Glutamatergic neuron (in vitro differentiated cells): ENCODE measurements around the gene EID3. TPM values are rescaled to one million over a fixed set of nuclear protein-coding genes. Genes with fewer than 3 reads are reported as not detected.

Source experiments
- DNase-seq: peaks from one replicate; pipeline ENCODE4 v3.0.0; 2022
- H3K27ac Mint-ChIP-seq: one replicate; pipeline ENCODE4 v1.8.0; 2020; ENCODE audit warnings: mild to moderate bottlenecking, mixed read lengths, inconsistent platforms; ENCODE audit not compliant: unreplicated experiment
- H3K27me3 Mint-ChIP-seq: one replicate; pipeline ENCODE4 v1.8.0; 2020; ENCODE audit warnings: mild to moderate bottlenecking, moderate library complexity, mixed read lengths, inconsistent platforms; ENCODE audit not compliant: unreplicated experiment
- H3K36me3 Mint-ChIP-seq: one replicate; pipeline ENCODE4 v1.8.0; 2020; ENCODE audit warnings: mild to moderate bottlenecking, mixed read lengths, inconsistent platforms; ENCODE audit not compliant: unreplicated experiment
- H3K4me1 Mint-ChIP-seq: one replicate; pipeline ENCODE4 v1.8.0; 2020; ENCODE audit warnings: mild to moderate bottlenecking, low read depth, mixed read lengths, inconsistent platforms; ENCODE audit not compliant: unreplicated experiment
- H3K4me3 Mint-ChIP-seq: one replicate; pipeline ENCODE4 v1.8.0; 2020; ENCODE audit warnings: mild to moderate bottlenecking, mixed read lengths, inconsistent platforms; ENCODE audit not compliant: unreplicated experiment
- H3K9me3 Mint-ChIP-seq: one replicate; pipeline ENCODE4 v1.8.0; 2020; ENCODE audit warnings: mild to moderate bottlenecking, moderate library complexity, mixed read lengths, inconsistent platforms; ENCODE audit not compliant: unreplicated experiment
- total RNA-seq: library from RNA; stranded (reverse); fragmentation: NEBNext Ultra II Directional; extraction: Animal tissue kit (Norgen Biotek cat#: 25700); gene quantifications from one replicate; pipeline ENCODE4 v1.2.1, GENCODE V29; 2021; ENCODE audit not compliant: unreplicated experiment
- TF ChIP-seq, protein P1 (sequence below): fragments of 200-600 bp; sonication (generic); IDR thresholded peaks from one replicate; pipeline ENCODE4 v1.5.0; 2021; ENCODE audit not compliant: partially characterized antibody, unreplicated experiment

Gene EID3
- total RNA-seq, 1 donor from 2014 or later, result 3.7 TPM

- no peaks in the 10 kb centered on the region for H3K9me3 Mint-ChIP-seq
- H3K4me1 Mint-ChIP-seq, result peaks cover 8% of the 10 kb centered on the region
- no peaks in the 10 kb centered on the region for H3K36me3 Mint-ChIP-seq
- H3K27me3 Mint-ChIP-seq, result no peaks in the 10 kb centered on the region
- TF ChIP-seq, protein P1, sequence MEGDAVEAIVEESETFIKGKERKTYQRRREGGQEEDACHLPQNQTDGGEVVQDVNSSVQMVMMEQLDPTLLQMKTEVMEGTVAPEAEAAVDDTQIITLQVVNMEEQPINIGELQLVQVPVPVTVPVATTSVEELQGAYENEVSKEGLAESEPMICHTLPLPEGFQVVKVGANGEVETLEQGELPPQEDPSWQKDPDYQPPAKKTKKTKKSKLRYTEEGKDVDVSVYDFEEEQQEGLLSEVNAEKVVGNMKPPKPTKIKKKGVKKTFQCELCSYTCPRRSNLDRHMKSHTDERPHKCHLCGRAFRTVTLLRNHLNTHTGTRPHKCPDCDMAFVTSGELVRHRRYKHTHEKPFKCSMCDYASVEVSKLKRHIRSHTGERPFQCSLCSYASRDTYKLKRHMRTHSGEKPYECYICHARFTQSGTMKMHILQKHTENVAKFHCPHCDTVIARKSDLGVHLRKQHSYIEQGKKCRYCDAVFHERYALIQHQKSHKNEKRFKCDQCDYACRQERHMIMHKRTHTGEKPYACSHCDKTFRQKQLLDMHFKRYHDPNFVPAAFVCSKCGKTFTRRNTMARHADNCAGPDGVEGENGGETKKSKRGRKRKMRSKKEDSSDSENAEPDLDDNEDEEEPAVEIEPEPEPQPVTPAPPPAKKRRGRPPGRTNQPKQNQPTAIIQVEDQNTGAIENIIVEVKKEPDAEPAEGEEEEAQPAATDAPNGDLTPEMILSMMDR, result no peak
- no peak for DNase-seq
- H3K27ac Mint-ChIP-seq, result no peak overlapping the region
- no peak overlapping the region for H3K4me3 Mint-ChIP-seq
Observed at GRCh38 chr12:104306376-104306775, 2.8 kb downstream of the EID3 start.

GRCh38 chr12:104306943-104307654 lies 3.6 kb downstream of the EID3 start:
- TF ChIP-seq, protein P1, result no peak
- Mint-ChIP-seq H3K4me1 (peaks cover 8% of the 10 kb centered on the region), H3K27me3 (no peaks in the 10 kb centered on the region), H3K9me3 (no peaks in the 10 kb centered on the region), H3K4me3 (no peak overlapping the region), H3K36me3 (no peaks in the 10 kb centered on the region), H3K27ac (no peak overlapping the region)
- no peak for DNase-seq

DNA sequence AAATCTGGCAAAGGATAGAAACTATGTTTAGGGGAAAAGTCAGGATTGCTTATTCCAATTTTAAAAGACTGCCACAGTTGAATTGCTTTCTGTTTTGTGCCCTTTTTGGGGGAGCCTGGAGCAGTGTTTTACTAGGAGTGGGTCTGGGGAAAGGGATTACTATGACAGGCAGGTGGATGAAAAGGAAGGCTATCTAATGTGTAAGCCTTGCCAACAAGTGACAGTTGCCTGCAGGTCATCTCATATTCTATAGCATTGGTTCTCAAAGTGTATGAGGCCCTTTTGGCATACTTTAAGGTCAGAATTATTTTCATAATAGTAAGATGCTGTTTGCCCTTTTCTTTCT lies 4.1 kb downstream of the EID3 start:
- TF ChIP-seq, protein P1, result no peak
- no peak for DNase-seq
- H3K4me1 Mint-ChIP-seq, result peaks cover 8% of the 10 kb centered on the region
- H3K9me3 Mint-ChIP-seq, result no peaks in the 10 kb centered on the region
- no peak overlapping the region for H3K4me3 Mint-ChIP-seq
- H3K27me3 Mint-ChIP-seq, result no peaks in the 10 kb centered on the region
- H3K36me3 Mint-ChIP-seq, result no peaks in the 10 kb centered on the region
- H3K27ac Mint-ChIP-seq, result no peak overlapping the region

- TF ChIP-seq, protein P1, result no peak
- Mint-ChIP-seq H3K36me3 (no peaks in the 10 kb centered on the region), H3K9me3 (no peaks in the 10 kb centered on the region), H3K27ac (no peak overlapping the region), H3K27me3 (no peaks in the 10 kb centered on the region), H3K4me1 (peaks cover 2% of the 10 kb centered on the region), H3K4me3 (no peak overlapping the region)
- DNase-seq, result no peak
Observed at GRCh38 chr12:104309446-104309993, 6.0 kb downstream of the EID3 start.
